Stimulated activated CD8-positive, alpha-beta memory T cell treated with anti-CD3 and anti-CD28 coated beads, Interleukin-4, amount 100 ng/mL, for 48 hours (primary cell): ENCODE results near the gene PTPRU.

Experiments used
- DNase-seq: peaks from one replicate; pipeline ENCODE4 v3.0.0-alpha.2; 2020

The PTPRU gene

DNA sequence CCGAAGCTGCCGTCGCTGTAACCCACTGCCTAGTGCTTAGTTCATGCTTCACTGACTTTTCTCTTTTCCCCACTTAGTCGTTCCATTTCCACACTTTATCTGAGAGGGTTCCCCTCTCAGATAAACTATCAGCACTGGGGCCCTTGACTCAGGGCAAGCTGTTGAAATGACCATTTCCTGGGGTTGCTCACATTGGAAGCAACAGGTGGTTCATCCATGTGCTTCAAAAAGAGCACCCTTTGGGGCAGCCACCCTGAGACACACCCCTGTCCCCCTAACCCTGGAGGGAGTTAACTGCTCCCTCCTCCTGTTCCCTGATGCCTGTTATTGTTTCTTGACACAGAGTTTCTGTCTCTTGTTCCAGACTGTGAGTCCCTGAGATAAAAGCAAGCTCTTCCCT lies 107.2 kb downstream of the PTPRU start:
- no peak for DNase-seq

DNA sequence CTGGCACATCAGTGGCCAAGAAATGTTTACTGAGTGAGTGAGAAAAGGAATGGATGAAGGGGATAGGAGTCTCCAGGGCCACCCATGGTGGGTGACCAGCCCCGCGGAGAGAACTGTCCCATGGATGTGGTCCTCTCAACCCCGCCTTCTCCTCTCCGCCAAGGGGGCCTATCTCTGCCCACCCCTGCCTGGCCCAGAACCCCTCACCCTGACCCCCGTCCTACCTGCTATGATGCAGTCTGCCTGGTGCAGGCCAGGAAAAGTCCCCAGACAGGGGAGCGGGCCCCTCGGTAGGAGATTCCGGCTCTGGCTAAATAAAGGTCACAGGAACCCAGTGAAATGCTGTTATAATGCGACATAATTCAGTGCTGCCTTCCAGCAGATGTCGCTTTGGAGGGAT lies 107.6 kb downstream of the PTPRU start:
- DNase-seq = no peak

DNA sequence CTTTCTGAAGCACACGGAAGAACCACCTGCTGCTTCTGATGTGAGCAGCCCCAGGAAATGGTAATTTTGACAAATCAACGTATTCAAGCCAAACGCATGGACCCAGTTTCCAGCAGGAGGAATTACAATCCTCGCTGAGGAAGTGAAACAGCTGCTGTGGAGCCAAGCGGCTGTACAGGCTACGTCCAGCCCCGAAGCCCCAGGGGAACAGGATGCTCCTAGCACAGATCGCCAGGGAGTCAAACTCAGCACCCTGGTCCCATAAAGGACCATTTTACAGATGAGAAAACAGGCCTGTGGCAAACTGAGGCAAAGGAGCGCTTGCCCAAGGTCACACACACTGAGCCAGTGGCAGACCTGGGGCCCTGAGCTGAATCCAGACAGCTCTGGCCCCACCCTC lies 108.0 kb downstream of the PTPRU start:
- DNase-seq = no peak

DNA sequence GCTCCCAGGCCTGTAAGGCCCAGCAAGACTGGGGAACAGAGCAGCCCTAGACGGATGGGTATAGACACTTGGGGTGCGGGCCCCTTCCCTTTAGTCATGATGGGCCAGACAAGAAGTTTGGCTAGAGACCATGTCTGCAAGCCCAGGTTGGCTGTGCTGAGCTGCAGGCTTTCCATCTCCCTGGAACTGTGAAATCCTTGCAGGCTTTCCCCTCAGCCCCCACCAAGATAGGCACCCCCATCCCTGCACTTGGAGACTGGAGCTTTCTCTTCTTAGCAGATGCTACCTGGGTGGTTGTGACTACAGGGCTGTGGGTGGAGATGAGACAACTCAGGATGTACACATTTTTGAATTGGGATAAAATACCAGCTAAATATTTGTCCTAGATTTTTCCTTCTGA lies 110.3 kb downstream of the PTPRU start:
- DNase-seq = no peak

DNA sequence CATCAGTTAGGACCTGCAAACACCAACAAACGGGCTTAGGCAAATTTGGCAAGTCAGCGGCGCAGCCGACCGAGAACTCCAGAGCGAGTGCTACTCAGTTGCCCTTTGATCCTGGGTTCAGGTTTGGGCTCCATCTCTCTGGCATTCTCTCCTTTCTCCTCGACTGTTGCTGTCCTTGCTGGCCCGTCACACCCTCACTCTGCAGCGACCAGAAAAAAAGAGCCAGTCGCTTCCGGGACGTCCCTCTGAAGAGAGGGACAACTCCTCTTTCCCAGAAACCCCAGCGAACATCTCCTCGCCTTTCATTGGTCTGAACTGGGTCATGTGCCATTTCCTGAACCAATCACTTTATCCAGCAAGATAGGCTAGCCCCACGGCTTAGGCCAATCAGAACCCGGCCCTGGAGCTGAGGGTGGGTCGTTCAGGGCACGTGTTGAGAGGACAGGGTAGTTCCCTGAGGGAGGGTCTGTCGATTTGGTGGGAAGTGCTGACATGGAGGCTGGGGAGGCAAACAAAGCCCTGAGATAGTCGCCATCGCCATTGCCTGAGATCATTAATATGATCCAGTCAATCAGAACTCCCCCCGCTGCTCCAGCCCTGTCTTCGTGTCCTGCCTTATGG lies 113.7 kb downstream of the PTPRU start:
- no peak for DNase-seq

DNA sequence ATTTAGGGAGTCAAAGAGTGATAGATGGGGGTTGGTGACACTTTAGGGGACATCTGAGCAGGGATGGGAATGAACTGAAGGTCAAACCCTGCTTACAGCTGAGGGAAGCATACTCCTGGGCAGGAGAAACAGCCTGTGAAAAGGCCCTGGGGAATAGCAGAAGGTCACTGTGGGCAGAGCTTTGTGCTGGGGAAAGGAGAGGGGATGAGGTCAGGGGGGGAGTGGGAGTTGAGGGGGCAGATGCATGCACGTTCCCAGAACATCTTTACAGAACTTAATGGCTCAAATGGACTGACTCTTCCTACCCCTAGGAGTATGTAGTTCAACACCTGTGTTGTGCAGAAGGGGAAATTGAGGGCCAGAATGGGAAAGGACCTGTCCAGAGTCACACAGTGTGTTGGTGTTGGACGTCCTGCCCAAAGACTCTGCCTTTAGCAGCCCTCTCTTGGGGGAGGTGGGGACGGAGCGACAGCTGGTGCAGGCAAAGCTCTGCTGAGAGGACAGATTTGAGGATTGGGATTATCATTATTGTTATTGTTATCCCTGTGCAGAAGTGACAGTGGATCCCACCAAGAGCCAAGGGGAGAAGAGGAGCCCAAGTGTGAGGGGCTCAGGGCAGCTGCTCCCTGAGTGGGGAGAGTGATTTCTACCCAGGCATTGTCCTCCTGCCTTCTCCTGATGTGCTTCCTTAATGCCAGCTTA lies 116.5 kb downstream of the PTPRU start:
- no peak for DNase-seq

DNA sequence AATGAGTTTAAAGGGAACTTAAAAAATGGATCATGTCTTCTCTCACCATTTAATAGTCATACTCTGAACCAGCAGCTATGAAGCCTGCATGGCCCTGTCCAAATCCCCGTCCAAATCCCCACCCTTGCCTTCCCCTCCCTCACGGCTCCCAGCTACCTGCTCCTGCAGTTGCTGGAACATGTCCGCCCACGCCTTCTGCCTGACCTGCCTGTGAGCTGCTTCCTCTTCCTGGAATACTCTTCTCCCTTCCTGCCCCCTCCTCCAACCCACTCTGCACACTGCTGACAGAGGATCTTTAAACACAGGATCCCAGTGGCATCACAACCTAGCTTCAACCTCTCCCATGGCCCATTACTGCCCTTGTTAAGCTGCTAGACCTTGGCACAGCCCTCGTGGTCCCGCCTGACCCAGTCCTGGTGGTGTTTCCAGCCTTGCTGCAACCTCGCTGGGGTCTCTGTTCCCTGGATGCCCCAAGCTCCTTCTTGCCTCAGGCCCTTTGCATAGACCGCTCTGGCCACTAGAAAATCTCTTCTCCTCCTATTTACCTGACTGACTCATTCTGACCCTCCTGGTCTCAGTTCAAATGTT lies 118.3 kb downstream of the PTPRU start:
- DNase-seq = peak; percentile 14

DNA sequence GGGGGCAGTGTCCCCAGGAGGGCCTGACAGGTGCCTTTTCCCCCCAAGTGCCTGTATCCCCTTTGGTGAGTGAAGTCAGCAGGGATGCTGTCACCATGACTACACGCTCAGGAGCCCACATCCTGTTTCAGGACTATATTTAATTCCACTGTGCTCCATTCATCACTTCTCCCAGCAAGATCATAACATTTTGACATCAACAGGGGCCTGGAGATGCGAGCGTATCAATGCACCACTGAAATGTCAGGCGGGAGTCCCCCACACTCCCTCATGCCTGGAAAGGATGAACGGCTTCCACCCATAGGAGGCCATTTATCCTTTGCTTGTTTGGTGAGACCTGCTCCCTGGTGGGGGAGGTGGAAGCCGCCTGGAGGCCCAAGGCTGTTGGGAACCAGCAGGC lies 119.1 kb downstream of the PTPRU start:
- DNase-seq = peak; percentile 14

DNA sequence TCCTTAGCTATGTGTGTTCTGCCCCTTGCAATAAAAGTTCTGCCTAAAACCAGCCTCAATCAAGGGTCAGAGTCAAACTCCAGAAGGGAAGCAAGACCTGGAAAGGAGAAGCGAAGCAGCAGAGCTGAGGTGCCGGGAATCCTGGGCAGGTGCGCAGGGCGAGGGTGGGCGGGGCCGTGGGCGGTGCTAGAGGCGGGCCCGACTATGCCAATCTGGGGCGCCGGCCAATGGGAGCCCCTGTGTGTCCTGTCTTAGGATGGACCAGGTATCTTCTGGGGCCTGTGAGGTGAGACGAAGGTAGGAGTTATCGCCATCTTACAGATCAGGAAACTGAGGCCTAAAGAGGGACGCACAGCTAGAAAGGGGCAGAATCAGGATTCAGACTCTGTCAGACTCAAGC lies 120.3 kb downstream of the PTPRU start:
- no peak for DNase-seq

DNA sequence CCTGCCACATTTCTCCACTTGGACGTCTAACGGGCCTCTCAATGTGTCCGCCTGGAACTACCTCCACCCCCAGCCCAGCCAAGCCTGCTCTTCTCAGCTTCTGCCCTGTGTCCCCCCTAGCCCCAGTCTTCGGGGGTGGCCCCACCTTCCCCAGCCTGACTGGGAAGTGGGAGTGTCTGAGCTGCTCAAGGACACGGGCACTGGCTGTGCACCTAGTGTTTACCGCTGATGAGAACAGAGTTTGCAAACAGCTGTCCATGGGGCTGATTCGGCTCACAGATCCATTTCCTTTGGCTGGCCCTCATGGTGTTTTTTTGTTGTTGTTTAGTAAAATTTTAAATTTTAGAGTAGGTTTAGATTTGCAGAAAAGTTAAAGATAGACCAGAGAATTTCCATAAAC lies 121.1 kb downstream of the PTPRU start:
- no peak for DNase-seq

DNA sequence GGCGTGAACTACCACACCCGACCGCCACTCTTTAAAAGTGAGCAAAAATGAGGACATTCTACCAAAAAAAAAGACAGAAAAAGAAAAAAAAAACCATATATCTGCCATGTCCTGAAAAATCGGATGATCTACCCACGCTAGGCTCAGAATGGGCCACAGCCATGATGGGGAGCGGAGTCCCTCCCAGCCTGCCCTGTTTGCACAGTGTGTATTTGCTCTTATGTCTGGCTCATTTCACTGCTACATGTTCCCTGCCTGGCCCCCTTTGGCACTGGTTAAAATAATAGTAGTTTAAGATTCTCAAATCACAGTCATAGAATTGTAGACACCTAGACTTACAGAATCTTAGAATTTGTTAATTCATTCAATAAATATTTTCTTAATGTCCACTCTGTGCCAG lies 121.9 kb downstream of the PTPRU start:
- DNase-seq = no peak

DNA sequence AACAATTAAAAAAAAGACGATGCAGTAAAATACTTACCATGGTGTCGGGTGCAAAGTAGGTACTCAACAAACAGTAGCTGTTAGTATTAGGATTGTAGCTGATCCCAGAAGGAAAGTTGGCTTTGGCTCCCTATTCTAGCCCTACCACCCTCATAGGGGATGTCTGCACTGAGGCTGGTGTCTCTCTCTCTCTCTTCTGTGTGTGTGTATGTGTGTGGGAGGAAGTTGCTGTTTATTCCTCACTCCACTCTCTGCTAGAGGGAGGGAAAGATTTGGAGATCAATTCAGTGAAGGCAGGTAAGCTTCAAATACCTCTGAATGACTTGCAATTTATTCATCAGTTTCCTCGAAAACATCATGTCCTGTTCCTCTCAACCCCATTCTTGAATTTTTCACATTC lies 124.4 kb downstream of the PTPRU start:
- no peak for DNase-seq

DNA sequence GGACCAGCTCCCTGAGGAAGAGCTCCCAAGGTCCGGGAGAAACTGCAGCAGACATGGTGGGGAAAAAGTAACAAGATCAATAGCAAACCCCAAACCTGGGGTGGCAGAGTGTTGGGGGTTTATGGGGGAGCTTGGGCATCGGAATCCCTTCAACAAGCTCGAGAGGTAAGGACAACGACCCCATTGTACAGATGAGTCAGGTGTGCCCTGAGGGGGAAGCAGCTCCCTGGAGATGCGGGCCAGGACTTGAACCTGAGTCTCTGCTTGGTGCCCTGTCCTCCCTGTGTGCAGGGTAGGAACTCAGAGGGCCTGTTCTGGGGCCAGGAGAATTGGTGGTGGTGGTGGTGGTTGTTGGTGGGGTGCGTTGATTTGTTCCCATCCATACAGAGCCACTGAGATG lies 125.4 kb downstream of the PTPRU start:
- DNase-seq = no peak

DNA sequence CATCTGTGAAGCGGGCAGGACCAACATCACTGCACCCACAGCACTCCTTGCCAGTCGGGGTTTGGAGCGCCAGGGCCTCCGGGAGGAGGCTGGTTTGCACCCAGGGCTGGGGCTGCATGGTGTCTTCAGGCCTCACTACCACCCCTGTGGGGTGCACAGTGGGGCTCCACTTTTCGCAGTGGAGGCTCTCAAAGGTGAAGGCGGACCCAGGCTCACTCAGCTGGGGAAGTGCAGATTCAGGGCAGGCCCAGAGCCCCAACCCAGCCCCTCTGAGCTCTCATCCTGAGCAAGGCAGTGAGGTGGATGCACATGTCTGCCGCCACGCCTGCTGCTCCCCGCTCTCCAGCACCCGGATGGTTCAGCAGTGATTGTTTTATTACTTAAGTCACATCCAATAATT lies 125.8 kb downstream of the PTPRU start:
- DNase-seq = no peak

DNA sequence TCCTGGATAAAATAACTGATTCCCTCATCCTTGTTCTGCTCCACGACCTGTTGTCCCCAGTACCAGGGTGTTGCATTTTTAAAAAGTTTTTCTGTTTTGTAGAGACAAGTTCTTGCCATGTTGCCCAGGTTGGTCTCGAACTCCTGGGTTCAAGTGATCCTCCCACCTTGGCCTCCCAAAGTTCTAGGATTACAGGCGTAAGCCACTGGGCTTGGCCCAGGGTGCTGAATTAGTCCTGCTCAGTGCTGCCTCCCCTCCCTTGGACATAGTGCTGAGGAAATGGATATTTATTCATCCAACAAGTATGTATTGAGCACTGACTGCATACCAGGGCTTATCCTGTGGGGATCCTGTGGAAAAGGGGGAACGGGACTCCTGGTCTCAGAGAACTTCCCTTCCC lies 126.4 kb downstream of the PTPRU start:
- DNase-seq = no peak

DNA sequence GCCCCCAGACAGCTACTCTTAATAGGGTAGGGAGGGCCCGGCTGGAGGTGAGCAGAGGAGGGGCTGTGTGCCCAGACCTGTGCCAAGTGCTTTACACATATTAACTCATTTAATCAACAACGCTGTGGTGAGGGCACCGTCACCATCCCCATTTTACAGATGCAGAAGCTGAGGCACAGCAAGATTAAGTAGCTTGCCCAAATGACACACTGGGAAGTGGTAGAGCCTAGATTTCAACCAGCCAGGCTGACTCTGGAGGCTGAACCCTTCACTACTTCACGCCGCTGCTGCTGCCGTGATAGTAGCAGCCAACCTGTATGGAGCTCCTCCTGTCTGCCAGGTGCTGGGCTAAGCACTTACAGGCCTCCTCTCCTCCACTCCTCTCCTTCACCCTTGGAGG lies 127.2 kb downstream of the PTPRU start:
- no peak for DNase-seq

DNA sequence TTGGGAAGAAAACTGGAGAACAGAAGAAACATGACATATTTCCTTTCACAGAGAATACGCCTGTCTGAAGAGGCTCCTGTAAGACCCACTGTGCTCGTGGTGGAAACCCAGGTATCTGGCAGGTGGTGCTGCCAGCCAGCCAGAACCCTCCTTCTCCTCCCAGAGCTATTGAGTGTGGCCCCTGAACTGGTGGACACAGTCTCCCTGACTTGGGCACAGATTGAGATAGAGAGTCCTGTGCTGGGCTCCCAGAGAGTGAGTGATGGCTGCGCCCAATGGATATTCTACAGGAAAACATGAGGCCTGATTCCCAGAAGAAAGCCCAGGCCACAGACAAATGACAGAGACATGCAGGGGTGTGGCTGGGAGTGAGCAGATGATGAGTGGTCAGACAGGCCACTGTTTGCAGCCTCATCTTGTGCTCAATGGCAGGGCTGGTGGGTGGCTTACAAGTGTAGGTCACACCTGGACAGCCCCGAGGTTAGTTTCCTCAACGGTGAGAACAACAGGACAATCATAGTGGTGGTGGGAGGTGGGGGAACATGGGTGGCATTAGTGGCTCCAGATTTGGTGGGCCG lies 127.9 kb downstream of the PTPRU start:
- DNase-seq = no peak

DNA sequence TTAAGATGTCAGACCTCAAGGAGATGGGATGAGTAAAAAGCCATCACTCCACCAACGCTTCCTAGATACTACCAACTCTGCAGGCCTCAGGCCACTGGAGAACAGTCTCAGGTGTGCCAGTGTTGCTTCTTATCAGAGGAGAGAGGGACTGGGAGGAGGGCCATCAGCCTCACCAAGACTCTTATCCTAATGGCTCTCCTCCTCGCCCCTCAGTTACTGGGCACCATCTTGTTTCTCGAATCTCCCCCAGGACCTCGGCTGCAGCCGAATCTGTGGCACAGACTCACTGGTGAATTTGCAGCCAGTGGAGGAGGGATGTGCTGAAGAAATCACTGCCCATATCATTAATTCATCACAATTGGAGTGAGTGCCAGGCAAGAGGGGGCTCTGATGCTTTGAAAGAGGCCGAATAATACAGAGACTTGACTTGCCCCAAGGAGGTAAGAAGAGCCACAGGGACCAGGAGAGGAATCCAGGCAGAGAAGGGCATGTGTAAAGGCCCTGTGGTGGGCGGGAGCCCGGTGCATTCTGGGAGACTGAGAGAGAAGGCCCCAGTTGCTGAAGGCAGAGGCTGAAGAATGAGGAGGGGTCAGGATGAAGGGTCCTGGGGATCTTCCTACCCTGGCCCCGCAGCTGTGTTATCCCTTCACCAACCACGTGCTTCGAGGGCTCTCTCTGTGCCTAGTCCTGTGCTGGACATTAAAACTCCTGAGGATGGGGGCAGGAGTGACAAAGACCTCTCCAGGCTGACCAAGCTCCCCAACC lies 129.8 kb downstream of the PTPRU start:
- no peak for DNase-seq

DNA sequence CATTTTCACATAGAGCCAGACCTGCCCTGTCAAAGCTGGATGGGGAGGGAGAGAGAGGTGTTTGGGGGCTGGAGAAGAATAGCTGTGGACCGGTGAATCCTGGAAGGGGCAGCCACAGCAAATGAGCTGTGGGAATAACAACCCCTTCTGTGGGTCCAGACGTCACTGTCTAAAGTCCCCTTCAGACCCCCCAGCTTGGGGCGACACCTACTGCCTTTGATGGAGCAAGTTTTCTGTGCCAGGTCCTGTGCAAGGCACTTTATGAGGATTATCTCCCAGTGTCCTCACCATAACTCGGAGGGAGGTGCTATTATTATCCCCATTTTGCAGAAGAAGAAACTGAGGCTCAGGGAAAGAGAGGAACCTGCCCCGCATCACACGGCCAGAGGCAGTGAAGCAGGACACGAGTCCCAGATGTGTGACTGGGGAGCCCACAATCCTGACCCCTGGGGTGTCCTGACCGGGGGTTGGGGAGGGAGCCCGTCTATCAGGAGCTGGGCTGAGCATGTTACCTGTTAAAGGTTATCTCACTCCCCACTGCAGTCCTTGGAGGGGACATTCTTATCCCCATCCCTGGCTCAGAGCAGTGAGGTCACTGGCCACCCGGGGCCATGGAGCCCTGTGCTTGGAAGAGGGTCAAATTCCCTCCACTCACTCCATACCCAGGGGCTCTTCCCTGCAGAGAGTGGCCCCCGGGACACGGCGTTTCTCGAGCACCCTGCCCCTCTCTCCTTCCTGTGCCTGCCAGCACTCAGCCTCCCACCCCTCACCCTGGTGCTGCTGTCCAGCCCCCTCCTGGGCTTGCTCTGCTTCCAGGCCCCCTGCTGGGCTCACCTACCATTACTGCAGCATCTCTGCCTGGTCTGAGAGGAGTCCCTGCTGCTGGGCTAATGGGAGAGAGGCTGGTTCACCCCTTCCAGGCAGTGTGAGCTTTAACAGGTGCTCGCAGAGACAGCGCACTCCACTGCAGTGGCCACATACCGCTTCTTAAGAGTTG lies 132.9 kb downstream of the PTPRU start:
- no peak for DNase-seq

DNA sequence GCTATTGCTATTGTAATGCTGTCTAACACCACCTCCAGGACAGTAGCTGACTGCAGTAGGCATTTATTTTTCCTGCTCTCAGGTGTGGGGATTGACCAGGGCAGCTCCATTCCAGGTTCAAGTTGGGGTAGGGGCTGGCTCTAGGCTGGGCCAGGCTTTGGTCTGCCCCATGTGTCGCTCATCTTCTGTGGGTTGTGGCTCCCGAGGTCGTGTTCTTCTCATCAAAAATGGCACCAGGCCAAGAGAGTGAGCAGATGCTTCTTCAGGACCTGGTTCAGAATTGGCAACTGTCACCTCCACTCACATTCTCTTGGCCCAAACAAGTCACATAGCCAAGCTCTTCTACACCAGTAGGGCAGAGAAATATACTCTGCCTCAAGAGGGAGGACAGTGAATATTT lies 133.7 kb downstream of the PTPRU start:
- no peak for DNase-seq

DNA sequence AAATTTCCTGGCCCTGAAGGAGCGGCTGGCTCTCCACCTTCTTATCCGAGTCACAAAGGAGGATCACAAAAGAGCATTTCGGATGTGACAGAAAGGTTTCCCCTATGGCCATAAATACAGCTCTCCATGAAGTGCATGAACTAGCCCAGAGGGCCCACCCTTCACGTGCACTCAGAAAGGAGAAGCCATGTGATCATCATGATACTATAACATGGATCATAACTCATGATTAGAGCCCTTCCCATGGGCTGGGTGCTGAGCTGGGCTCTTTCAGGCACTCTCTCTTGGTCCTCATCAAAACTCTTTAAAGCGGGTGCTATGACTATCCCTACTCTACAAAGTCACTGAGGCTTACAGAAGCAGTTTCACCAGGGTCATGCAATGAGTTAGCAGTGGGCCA lies 135.0 kb downstream of the PTPRU start:
- no peak for DNase-seq

DNA sequence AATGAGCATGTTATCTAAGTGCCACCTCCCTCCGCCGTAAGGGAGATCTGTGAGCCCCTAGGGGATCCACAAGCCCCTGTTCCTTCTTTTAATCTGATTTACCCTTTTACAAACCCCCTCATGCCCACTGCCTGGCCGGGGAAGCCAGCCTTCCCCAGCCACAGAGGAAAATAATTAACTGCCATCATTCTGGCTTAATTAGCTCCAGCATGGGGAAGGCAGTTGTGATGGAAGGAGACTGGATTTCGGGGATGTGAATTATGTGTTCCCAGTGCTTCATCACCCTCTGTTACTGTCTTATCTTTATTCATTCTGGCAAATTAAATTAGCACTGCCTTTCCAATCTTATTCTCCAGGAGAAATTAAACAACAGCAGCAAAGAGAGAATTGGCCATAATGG lies 135.8 kb downstream of the PTPRU start:
- DNase-seq = no peak
